NB4 (cell line): ENCODE measurements around the gene ACP1.

Source experiments
- DNase-seq: peaks from one replicate; pipeline ENCODE4 v3.0.0; 2010; ENCODE audit warnings: low read depth
- H3K4me3 ChIP-seq: one replicate; pipeline ENCODE4 v1.5.1; 2011; ENCODE audit warnings: mild to moderate bottlenecking, low read depth, low read length, moderate library complexity
- MYC ChIP-seq: IDR thresholded peaks from 2 replicates; pipeline ENCODE4 v1.6.1; 2011; ENCODE audit warnings: low read depth, low read length
- POLR2A ChIP-seq: IDR thresholded peaks from 2 replicates; pipeline ENCODE4 v1.6.1; 2011; ENCODE audit warnings: mild to moderate bottlenecking; ENCODE audit not compliant: insufficient read length; ENCODE audit errors: extremely low read depth
- TF ChIP-seq, protein P1 (sequence below): IDR thresholded peaks from one replicate; pipeline ENCODE4 v1.5.1; 2012; ENCODE audit warnings: low read depth, low read length
- TF ChIP-seq, protein P2 (sequence below): IDR thresholded peaks from 2 replicates; pipeline ENCODE4 v1.6.1; 2011; ENCODE audit warnings: low read depth, low read length

ACP1 gene

DNA sequence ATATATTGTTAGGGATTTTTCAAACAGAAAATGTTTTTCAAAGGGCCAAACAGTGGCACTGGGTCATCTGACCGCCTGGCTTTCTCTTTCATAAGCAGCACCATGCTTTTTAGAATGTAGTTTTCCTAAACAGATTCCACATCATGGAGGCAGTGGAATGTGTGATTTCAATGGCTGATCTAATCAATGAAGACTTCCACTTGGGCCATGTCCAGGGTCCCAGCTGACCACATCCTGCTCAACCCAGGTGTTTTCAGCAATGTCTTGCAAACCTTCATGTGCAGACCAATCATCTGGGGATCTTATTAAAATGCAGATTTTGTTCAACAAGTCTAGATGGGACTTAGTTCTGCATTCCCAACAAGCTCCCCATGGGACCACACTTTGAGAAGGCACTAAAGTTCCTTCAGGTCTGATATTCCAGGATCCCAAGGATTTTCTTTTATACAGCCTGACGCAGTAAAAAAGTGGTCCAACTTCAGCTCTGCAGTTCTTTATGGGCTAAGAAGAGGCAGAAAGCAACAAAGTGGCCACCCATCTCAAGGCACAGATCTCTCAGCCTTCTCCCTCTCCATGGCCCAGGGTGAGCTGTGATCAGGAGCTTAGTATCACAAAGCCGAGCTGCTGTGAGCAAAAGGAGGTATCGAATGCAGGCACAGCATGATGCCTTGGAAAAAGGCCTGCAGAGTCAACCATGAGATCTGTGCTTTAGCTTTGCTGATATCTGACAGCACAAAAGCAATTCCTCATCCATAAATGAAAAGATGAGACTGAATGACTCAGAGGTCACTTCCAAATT, 19.4 kb downstream of the ACP1 start:
- H3K4me3 ChIP-seq: no peak overlapping the region
- no peak for DNase-seq
- no peak for TF ChIP-seq POLR2A
- no peak for TF ChIP-seq MYC
- TF ChIP-seq, protein P1, sequence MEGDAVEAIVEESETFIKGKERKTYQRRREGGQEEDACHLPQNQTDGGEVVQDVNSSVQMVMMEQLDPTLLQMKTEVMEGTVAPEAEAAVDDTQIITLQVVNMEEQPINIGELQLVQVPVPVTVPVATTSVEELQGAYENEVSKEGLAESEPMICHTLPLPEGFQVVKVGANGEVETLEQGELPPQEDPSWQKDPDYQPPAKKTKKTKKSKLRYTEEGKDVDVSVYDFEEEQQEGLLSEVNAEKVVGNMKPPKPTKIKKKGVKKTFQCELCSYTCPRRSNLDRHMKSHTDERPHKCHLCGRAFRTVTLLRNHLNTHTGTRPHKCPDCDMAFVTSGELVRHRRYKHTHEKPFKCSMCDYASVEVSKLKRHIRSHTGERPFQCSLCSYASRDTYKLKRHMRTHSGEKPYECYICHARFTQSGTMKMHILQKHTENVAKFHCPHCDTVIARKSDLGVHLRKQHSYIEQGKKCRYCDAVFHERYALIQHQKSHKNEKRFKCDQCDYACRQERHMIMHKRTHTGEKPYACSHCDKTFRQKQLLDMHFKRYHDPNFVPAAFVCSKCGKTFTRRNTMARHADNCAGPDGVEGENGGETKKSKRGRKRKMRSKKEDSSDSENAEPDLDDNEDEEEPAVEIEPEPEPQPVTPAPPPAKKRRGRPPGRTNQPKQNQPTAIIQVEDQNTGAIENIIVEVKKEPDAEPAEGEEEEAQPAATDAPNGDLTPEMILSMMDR: no peak
- TF ChIP-seq, protein P2, sequence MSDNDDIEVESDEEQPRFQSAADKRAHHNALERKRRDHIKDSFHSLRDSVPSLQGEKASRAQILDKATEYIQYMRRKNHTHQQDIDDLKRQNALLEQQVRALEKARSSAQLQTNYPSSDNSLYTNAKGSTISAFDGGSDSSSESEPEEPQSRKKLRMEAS: no peak

DNA sequence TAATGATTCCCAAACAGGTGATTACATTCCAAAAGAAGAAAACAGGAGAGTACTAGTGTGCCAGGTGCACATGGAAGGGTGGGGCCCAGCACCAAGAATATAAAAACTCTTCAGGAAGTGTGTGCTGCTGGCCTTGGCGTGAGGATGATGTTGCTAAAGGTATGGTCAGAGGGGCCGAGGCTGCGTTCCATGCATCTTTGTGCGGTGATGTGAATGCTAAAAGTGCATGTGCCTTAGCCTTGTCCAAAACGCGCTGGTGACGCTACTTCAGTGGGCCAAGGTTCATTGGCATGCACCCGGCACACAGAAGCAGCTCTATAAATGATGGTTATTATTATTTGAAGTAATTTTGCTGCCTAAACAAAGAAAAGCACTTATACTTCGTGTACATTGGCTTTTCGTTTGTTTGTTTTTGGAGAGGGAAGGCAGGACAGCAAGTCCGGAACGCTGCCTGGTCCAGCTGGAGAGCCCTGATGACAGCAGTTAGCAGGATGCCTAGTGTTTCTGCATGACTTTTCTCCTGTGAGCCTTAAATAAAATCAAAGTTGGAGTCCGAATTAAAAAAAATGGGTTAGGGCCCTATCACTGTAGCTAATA, 20.2 kb downstream of the ACP1 start:
- no peak overlapping the region for H3K4me3 ChIP-seq
- TF ChIP-seq, protein P1: no peak
- TF ChIP-seq, protein P2: no peak
- TF ChIP-seq POLR2A: no peak
- TF ChIP-seq MYC: no peak
- no peak for DNase-seq

DNA sequence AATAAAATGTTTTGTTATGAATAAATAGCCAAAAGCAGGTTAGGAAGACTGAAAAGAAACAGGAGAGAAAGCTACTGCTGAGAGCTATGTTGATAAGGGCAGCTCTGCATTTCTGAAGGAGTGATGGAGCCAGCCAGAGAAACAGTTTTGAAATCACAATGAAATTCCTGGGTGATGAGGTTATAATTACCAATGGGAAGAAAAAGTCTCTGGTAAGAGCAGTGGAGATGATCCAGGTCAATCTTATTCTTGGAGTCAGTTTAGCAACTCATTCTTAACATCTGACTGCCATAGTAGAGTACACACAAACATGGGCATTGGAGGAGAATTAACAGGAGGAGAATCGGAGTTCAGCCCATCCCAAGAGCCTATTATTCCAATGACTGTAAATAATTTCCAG, 20.8 kb downstream of the ACP1 start:
- TF ChIP-seq, protein P1: no peak
- TF ChIP-seq, protein P2: no peak
- TF ChIP-seq POLR2A (no peak), MYC (no peak)
- DNase-seq: no peak
- no peak overlapping the region for H3K4me3 ChIP-seq

DNA sequence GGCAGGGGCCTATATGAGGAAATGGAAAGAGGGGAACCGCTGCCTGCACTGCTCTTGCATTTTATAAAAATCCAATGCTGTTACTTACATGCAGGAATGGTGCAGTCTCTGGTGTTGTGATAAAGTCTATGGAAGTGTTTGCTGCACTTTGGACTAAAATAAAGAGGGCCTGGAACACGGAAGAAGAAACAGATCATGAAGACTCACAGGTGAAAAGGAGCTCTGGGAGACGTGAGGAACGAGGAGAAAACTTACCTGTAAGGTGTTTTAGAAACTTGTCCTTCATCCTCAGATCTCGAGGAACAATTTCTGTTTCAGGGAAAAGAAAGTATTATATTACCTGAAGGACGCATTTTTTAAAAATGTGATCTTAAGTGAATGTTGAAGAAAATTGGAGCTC, 21.3 kb downstream of the ACP1 start:
- H3K4me3 ChIP-seq: no peak overlapping the region
- DNase-seq: no peak
- TF ChIP-seq, protein P1: no peak
- no peak for TF ChIP-seq POLR2A
- TF ChIP-seq, protein P2: no peak

DNA sequence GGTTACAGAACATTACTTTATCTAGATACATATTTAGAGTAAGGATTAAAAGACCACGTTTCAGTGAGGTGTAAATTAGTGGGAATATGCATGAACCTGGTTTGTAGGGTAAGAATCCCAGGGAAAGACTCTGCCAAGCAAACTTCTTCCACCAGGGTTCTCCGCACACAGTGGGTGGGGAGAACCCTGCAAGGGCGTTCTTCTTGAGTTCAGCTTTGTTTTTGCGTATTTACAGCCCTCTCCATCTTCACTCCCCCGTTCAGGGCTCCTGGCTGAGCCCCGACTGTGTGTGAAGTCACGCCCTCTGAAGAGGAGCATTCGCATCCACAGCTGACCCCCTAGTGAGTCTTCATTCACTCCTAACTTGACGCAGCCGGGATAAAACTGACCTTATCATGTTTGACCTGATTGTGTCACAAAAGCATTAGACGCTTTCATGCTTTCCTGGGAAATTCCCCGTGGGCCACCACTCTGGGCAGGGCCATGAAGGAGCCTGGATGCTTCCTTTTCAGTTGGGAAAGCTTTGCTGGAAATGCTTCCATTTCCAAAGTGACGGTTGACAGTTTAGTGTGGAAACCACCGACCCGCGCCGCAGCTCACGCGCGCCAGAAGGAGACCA, 22.1 kb downstream of the ACP1 start:
- H3K4me3 ChIP-seq: no peak overlapping the region
- TF ChIP-seq, protein P1: no peak
- TF ChIP-seq POLR2A (no peak), MYC (no peak)
- TF ChIP-seq, protein P2: no peak
- DNase-seq: no peak
